Measurements from ENCODE around the gene TMEM8B.

GRCh38 chr9:35827486-35827885 lies 1.5 kb upstream of the TMEM8B start:
- TF ChIP-seq CTCF (IDR thresholded peaks at IDR 0.05; ENCODE audit: low read depth, low read length, poor library complexity, severe bottlenecking), result no peak
- no peak for TF ChIP-seq EZH2phosphoT487 (IDR thresholded peaks at IDR 0.05; ENCODE audit: borderline replicate concordance, low read length)

Measured in DOHH2 (cell line).